Measurements from ENCODE around the gene RAI1.

The RAI1 gene

GRCh38 chr17:17837380-17837821 lies 156.1 kb downstream of the RAI1 start:
- DNase-seq: no peak

- no peak for DNase-seq
These were observed 157.0 kb downstream of the RAI1 start for GRCh38 chr17:17837966-17838962.

GRCh38 chr17:17839791-17840707 lies 158.8 kb downstream of the RAI1 start:
- DNase-seq: peak; percentile 78

- no peak for DNase-seq
These were observed 159.7 kb downstream of the RAI1 start for GRCh38 chr17:17840751-17841591.

GRCh38 chr17:17841601-17842025 lies 160.4 kb downstream of the RAI1 start:
- no peak for DNase-seq

- no peak for DNase-seq
These were observed 161.0 kb downstream of the RAI1 start for GRCh38 chr17:17842111-17842876.

- no peak for DNase-seq
These were observed 161.8 kb downstream of the RAI1 start for GRCh38 chr17:17843096-17843495.

GRCh38 chr17:17844079-17844478 lies 162.8 kb downstream of the RAI1 start:
- no peak for DNase-seq

GRCh38 chr17:17844500-17844899 lies 163.2 kb downstream of the RAI1 start:
- DNase-seq: no peak

- DNase-seq: no peak
These were observed 164.0 kb downstream of the RAI1 start for GRCh38 chr17:17845046-17845775.

GRCh38 chr17:17846003-17846402 lies 164.7 kb downstream of the RAI1 start:
- DNase-seq: no peak

GRCh38 chr17:17846645-17847044 lies 165.4 kb downstream of the RAI1 start:
- no peak for DNase-seq

GRCh38 chr17:17847118-17847689 lies 165.9 kb downstream of the RAI1 start:
- DNase-seq: no peak

GRCh38 chr17:17847726-17848125 lies 166.5 kb downstream of the RAI1 start:
- no peak for DNase-seq

GRCh38 chr17:17848311-17849082 lies 167.2 kb downstream of the RAI1 start:
- DNase-seq: no peak

GRCh38 chr17:17849147-17849820 lies 168.0 kb downstream of the RAI1 start:
- peak; percentile 65 for DNase-seq

GRCh38 chr17:17849845-17850373 lies 168.7 kb downstream of the RAI1 start:
- DNase-seq: no peak

- no peak for DNase-seq
These were observed 170.1 kb downstream of the RAI1 start for GRCh38 chr17:17851103-17852002.

Data from stimulated activated CD4-positive, alpha-beta T cell treated with anti-CD3 and anti-CD28 coated beads, Interleukin-12 subunit alpha, Interleukin-12 subunit beta, amount 100 ng/mL, for 4 hours (primary cell).